IMR-90 (cell line): ENCODE results near the gene TAS2R16. TPM values are rescaled to one million over a fixed set of nuclear protein-coding genes. Genes with fewer than 3 reads are reported as not detected.

Experiments
- ATAC-seq: fragments of 200-7000 bp; cut with Tn5 transposase; 2 replicates; pipeline ENCODE4 v1.9.1; 2020; ENCODE audit warnings: low read depth, mild to moderate bottlenecking, moderate library complexity
- BruUV-seq: library from RNA; stranded (reverse); fragments of 400-500 nt; replicated peaks from 2 replicates; lab custom pipeline; 2021; lab: Mats Ljungman, UMichigan
- CTCF ChIA-PET: fragments of 300-600 bp; formaldehyde crosslinking; extraction: SDS; loops from one replicate; lab custom pipeline; 2021; ENCODE audit warnings: antibody characterized with exemption; lab: Yijun Ruan, JAX
- POLR2A ChIA-PET: fragments of 300-600 bp; sonication (Branson Sonifier 250); formaldehyde crosslinking; loops from one replicate; lab custom pipeline; 2022; ENCODE audit warnings: antibody characterized with exemption; ENCODE audit not compliant: unreplicated experiment; lab: Charles Lee
- DNase-seq: peaks from one replicate; pipeline ENCODE4 v3.0.0; 2013
- H2AFZ ChIP-seq: replicated peaks from 2 replicates; pipeline ENCODE3; 2013; ENCODE audit warnings: low read length, mild to moderate bottlenecking; ENCODE audit not compliant: poor library complexity
- H2AK5ac ChIP-seq: 2 replicates; pipeline ENCODE4 v1.6.1; 2013; ENCODE audit warnings: low read depth, low read length, inconsistent platforms
- H2AK9ac ChIP-seq: replicated peaks from 2 replicates; pipeline ENCODE3; 2013; ENCODE audit warnings: mild to moderate bottlenecking, low read depth, low read length, moderate library complexity; ENCODE audit not compliant: poor library complexity
- H2BK120ac ChIP-seq: 2 replicates; pipeline ENCODE4 v1.6.1; 2013; ENCODE audit warnings: low read depth, low read length, inconsistent platforms
- H2BK15ac ChIP-seq: 3 replicates; pipeline ENCODE4 v1.6.1; 2013; ENCODE audit warnings: low read depth, low read length, inconsistent platforms
- H2BK20ac ChIP-seq: 2 replicates; pipeline ENCODE4 v1.6.1; 2013; ENCODE audit warnings: low read depth, mild to moderate bottlenecking, inconsistent platforms, low read length, moderate library complexity
- H2BK5ac ChIP-seq: 2 replicates; pipeline ENCODE4 v1.6.1; 2013; ENCODE audit warnings: mild to moderate bottlenecking, low read depth, low read length, inconsistent platforms; ENCODE audit not compliant: poor library complexity, severe bottlenecking
- H3K14ac ChIP-seq: replicated peaks from 2 replicates; pipeline ENCODE4 v1.6.1; 2013; ENCODE audit warnings: low read depth, low read length, inconsistent platforms
- H3K18ac ChIP-seq: 2 replicates; pipeline ENCODE4 v1.6.1; 2013; ENCODE audit warnings: low read depth, low read length, control low read depth
- H3K23ac ChIP-seq: 2 replicates; pipeline ENCODE4 v1.6.1; 2013; ENCODE audit warnings: low read depth, low read length, inconsistent platforms
- H3K27ac ChIP-seq: 2 replicates; pipeline ENCODE4 v1.5.1; 2013; ENCODE audit warnings: mild to moderate bottlenecking, control low read depth, low read length; ENCODE audit not compliant: insufficient read depth
- H3K27me3 ChIP-seq: 2 replicates; pipeline ENCODE4 v1.6.1; 2013; ENCODE audit warnings: low read length; ENCODE audit not compliant: control insufficient read depth, insufficient read depth
- H3K36me3 ChIP-seq: 2 replicates; pipeline ENCODE4 v1.6.1; 2013; ENCODE audit warnings: low read length, mixed read lengths; ENCODE audit not compliant: control insufficient read depth, insufficient read depth
- H3K4ac ChIP-seq: 2 replicates; pipeline ENCODE4 v1.6.1; 2013; ENCODE audit warnings: low read depth, low read length, inconsistent platforms
- H3K4me1 ChIP-seq: 2 replicates; pipeline ENCODE4 v1.6.1; 2013; ENCODE audit warnings: low read length, mixed read lengths; ENCODE audit not compliant: control insufficient read depth, insufficient read depth
- H3K4me2 ChIP-seq: 2 replicates; pipeline ENCODE4 v1.6.1; 2013; ENCODE audit warnings: low read depth, mild to moderate bottlenecking, control low read depth, low read length, moderate library complexity
- H3K4me3 ChIP-seq: 2 replicates; pipeline ENCODE4 v1.5.1; 2013; ENCODE audit warnings: low read depth, mild to moderate bottlenecking, control low read depth, low read length, moderate library complexity; ENCODE audit not compliant: insufficient read depth
- H3K56ac ChIP-seq: 2 replicates; pipeline ENCODE4 v1.6.1; 2013; ENCODE audit warnings: low read length, inconsistent platforms; ENCODE audit not compliant: insufficient read depth; ENCODE audit errors: extremely low read depth
- H3K79me1 ChIP-seq, 2 experiments: 2 replicates each; pipeline ENCODE4 v1.6.1; 2013; ENCODE audit warnings: low read length in 2 of 2, inconsistent platforms in 1 of 2, low read depth in 1 of 2
- H3K9ac ChIP-seq: 2 replicates; pipeline ENCODE4 v1.6.1; 2013; ENCODE audit warnings: low read depth, low read length, control low read depth
- H3K9me1 ChIP-seq: 2 replicates; pipeline ENCODE4 v1.6.1; 2013; ENCODE audit warnings: low read length, inconsistent platforms; ENCODE audit not compliant: insufficient read depth
- H3K9me3 ChIP-seq: 2 replicates; pipeline ENCODE4 v1.6.1; 2013; ENCODE audit warnings: low read length; ENCODE audit not compliant: control insufficient read depth, insufficient read depth
- H4K20me1 ChIP-seq: 2 replicates; pipeline ENCODE4 v1.6.1; 2013; ENCODE audit warnings: low read length, inconsistent platforms; ENCODE audit not compliant: insufficient read depth
- H4K5ac ChIP-seq: 2 replicates; pipeline ENCODE4 v1.6.1; 2013; ENCODE audit warnings: mild to moderate bottlenecking, low read depth, low read length, control low read depth
- H4K8ac ChIP-seq, 2 experiments: 2 replicates each; pipeline ENCODE4 v1.6.1; 2013; ENCODE audit warnings: low read depth in 2 of 2, low read length in 2 of 2, control low read depth in 1 of 2, inconsistent platforms in 1 of 2
- H4K91ac ChIP-seq: 2 replicates; pipeline ENCODE4 v1.6.1; 2013; ENCODE audit warnings: low read depth, low read length, inconsistent platforms; ENCODE audit not compliant: insufficient read depth
- BHLHE40 ChIP-seq: fragments of 150-350 bp; IDR thresholded peaks from 2 replicates; pipeline ENCODE4 v1.6.1; 2016; ENCODE audit warnings: mild to moderate bottlenecking, low read depth, low read length
- CEBPB ChIP-seq: IDR thresholded peaks from 2 replicates; pipeline ENCODE4 v1.6.1; 2012; ENCODE audit warnings: low read depth, low read length, improper control_type of control experiment
- POLR2A ChIP-seq: IDR thresholded peaks from 2 replicates; pipeline ENCODE4 v1.6.1; 2012; ENCODE audit warnings: mild to moderate bottlenecking, low read depth, low read length
- WGBS, 2 experiments: methylation state at CpG; one replicate each; pipeline versions ENCODE4 v1.1.5 to v1.1.7; 2013; ENCODE audit warnings: missing lambda C conversion rate in 2 of 2; ENCODE audit not compliant: insufficient read length in 1 of 2; ENCODE audit errors: extremely low coverage in 2 of 2; 5-methylcytosine and 5-hydroxymethylcytosine counted together
- dilution Hi-C: fragments of 300-500 bp; cut with HindIII; formaldehyde crosslinking; loops from one replicate; pipeline ENCODE4 v1.14.3; 2018; ENCODE audit warnings: low sequenced_read_pairs; ENCODE audit not compliant: unreplicated experiment
- in situ Hi-C: fragments of 300-500 bp; cut with MboI; formaldehyde crosslinking; loops from 3 replicates; pipeline ENCODE4 v1.14.3; 2019; ENCODE audit warnings: low sequenced_read_pairs, inconsistent platforms, mixed read lengths
- intact Hi-C: fragments of 100-400 bp; cut with micrococcal nuclease; formaldehyde crosslinking; loops from 2 replicates; pipeline ENCODE4 v1.10.0; 2022
- polyA plus RNA-seq, 3 experiments: library from polyadenylated mRNA; depleted of rRNA; stranded (reverse); fragments of >200 nt; gene quantifications; 2 replicates each; pipeline ENCODE4 v1.2.3, GENCODE V29; 2012; ENCODE audit warnings: low replicate concordance in 1 of 3
- total RNA-seq: library from RNA; depleted of rRNA; stranded (reverse); fragments of >200 nt; gene quantifications from 2 replicates; pipeline ENCODE4 v1.2.3, GENCODE V29; 2012

The TAS2R16 gene
- total and polyA plus RNA-seq, 2 of the 4 experiments (the other 2 are of a cell fraction), result not detected

GRCh38 chr7:123003539-123004126, 8.1 kb upstream of the TAS2R16 start:
- ChIA-PET POLR2A (no interaction called here), CTCF (no interaction called here)
- H3K36me3 ChIP-seq, result no peaks in the 10 kb centered on the region
- H3K4me3 ChIP-seq, result no peak overlapping the region
- no peak overlapping the region for H3K23ac ChIP-seq
- intact Hi-C loops (no loop called here), in situ Hi-C loops (no loop called here), dilution Hi-C loops (no loop called here)
- no peak overlapping the region for H3K18ac ChIP-seq
- DNase-seq (no peak), ATAC-seq (no peak)
- no peak for TF ChIP-seq BHLHE40
- TF ChIP-seq CEBPB, result no peak
- no peak for TF ChIP-seq POLR2A
- H4K8ac ChIP-seq, result no peak overlapping the region
- H3K4me2 ChIP-seq, result no peak overlapping the region
- H3K56ac ChIP-seq, result no peak overlapping the region
- no peak overlapping the region for H3K14ac ChIP-seq
- no peaks in the 10 kb centered on the region for H4K20me1 ChIP-seq
- H4K91ac ChIP-seq, result no peak overlapping the region
- peaks cover 2% of the 10 kb centered on the region; the same call in 1 of the 2 replicates for H3K9me3 ChIP-seq
- no peaks in the 10 kb centered on the region for H3K9me1 ChIP-seq
- WGBS, 2 experiments, result no CpG with 5 or more reads among the region's 5 CpGs
- H3K27me3 ChIP-seq, result no peaks in the 10 kb centered on the region
- BruUV-seq, result no TSS peak
- H2BK5ac ChIP-seq, result no peak overlapping the region
- no peak overlapping the region for H2AFZ ChIP-seq
- H2BK120ac ChIP-seq, result no peak overlapping the region
- H2BK15ac ChIP-seq, result no peak overlapping the region
- H3K9ac ChIP-seq, result no peak overlapping the region
- H3K79me1 ChIP-seq, result no peaks in the 10 kb centered on the region
- no peak overlapping the region for H4K5ac ChIP-seq
- no peak overlapping the region for H2AK5ac ChIP-seq
- no peak overlapping the region for H3K4ac ChIP-seq
- H3K4me1 ChIP-seq, result no peaks in the 10 kb centered on the region
- no peak overlapping the region for H2AK9ac ChIP-seq
- H3K27ac ChIP-seq, result no peak overlapping the region
- no peak overlapping the region for H2BK20ac ChIP-seq
